Femur (tissue), 1 donor: ENCODE results near the gene MCM7.
A peak's percentile ranks its signal among the peaks of the same experiment; 100 is the strongest.

ENCODE experiments used
- DNase-seq: peaks from one replicate; pipeline ENCODE4 v3.0.0-alpha.2; 2017

MCM7 gene

DNA sequence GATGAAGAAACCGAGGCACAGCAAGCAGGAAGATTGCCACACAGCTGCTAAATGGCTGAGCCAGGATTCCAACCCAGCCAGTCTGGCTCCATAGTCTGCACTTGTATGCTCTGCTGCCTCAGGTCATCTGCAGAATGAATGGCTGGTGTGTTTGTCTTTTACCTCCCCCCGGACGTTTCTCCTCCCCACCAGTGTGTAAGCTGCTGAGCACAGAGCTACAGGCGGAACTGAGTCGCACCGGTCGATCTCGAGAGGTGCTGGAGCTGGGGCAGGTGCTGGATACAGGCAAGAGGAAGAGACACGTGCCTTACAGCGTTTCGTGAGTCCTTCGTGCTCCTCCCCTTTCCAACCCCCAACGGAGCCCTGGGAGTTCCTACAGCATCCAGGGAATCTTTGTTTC is 20.9 kb upstream of the MCM7 start:
- DNase-seq, result no peak

DNA sequence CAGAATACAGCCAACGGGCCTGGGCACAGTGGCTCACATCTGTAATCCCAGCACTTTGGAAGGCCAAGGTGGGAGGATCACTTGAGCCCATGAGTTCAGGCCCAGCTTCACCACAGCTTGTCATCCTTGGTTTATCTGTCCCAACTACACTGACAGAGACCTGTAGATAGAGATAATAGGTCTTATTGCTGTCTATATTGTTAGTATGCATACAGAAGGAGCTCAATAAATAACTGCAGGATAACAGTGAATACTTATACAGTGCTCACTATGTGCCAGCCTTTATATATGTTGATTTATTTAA is 19.5 kb upstream of the MCM7 start:
- DNase-seq, result no peak

DNA sequence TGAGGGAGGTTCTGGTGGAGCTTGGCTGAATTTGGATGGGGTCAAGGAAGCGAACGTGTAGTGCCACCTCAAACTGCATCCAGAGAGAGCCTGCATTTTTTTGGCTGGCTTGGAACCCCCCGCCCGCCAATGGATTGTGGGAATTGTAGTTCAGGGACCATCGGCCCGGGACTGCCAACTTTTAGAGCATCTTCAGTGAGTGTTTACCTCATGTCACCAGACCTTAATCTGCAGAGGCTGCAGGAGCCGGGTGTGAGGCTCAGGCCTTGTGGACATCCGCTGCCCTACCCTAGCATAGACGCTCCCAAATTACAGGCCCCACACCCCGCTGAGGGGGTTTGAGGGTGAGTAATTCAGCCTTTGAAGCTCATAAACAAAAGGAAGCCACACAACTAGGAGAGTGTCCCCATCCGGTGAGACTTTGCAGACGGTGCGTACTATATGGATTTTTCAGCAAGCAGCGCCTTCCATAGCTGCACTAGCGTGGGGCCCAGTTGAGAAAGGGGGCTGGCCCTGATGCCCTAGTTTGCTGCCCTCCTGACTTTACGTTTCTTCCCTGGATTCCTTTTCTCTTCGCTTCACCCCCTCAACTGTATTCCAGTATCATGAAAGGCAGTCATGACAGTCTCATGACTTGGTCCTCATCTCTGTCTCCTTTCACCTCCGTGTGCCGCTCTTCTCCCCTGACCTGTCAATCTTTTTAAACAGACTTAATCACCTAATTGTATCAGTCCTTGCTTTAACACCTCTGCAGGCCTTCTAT is 19.0 kb upstream of the MCM7 start:
- peak; percentile 86 for DNase-seq

DNA sequence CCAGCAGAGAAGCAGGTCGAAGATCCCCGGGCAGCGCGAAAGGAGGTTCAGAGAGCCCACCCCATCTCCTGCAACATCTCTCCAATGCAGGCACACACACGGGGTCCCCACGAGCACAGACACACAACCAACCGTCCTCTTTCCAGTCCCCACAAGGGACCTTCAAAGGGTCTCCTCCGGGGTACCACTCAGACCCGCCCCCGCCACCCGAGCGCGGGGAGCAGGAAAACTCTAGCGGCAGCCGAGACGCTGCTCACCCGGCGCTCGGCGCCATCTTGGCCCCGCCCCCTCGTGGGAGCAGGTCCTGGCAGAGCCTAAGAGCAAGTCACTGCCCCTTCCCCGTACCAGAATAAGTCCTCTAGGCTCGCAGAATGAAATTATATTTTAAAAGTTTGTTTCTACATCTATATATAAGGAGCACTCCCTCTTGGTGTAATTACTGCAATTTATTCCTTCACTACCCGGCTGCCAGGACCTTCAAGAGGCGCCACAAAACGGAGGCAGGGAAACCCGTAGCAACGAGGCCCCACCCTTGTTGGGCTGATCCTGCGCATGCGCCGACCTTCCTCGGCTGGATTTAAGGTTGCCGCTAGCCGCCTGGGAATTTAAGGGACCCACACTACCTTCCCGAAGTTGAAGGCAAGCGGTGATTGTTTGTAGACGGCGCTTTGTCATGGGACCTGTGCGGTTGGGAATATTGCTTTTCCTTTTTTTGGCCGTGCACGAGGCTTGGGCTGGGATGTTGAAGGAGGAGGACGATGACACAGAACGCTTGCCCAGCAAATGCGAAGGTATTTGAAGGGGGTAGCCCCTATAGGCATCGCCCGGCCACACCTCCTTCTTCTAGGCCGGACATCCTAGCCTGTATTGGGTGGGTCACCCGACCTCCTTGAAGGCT is 18.1 kb upstream of the MCM7 start, which contains the start of the genes CNPY4 and TAF6:
Gene CNPY4 (plus strand): TSS at position 563 of the 898 bp plus-strand sequence. CDS start 111 bp downstream, at position 674.
Gene TAF6 (minus strand): TSS at position 287 of the 898 bp plus-strand sequence. CDS start 5,149 bp downstream, outside the sequence.
- peak; percentile 97 for DNase-seq

DNA sequence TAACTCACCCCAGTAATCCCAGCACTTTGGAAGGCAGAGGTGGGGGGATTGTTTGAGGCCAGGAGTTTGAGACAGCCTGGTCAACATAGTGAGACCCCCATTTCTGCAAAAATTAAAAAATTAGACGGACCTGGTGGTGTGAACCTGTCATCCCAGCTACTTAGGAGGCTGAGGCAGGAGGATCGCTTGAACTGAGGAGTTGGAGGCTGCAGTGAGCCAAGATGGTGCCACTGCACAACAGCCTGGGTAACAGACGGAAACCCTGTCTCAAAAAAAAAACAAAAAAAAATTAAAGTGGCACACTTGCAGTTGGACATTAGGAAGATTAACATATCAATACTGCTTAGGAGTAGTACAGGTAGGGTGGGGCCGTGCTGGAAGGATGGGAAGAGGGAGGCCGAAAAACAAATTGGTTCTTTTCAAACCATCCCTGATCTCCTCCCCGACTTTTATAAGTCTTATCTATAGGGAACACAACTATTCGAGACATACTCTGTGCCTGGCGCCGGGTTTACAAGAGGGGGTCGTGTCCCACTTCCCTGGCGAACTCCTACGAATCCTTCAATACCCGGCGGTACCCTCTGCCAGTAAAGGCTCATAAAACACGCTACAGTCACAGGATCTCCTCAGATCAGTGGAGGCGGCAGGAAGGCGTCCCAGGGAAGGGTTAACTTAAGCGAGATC is 17.3 kb upstream of the MCM7 start:
- DNase-seq, result no peak

DNA sequence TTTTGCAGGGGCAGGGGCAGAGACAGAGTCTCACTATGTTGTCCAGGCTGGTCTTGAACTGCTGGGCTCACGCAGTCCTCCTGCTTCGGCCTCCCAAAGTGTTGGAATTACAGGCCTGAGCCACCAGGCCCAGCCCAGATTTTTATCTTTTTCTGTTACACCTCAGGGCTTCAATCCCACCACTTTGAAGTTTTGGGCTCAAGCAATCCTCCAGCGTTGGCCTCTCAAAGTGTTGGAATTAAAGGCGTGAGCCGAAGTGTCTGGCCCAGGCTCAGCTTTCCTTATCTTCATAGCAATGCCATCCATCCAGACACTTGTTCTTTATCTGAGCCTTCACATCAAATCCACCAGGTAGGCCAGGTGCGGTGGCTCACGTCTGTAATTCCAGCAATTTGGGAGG is 13.8 kb upstream of the MCM7 start:
- no peak for DNase-seq

DNA sequence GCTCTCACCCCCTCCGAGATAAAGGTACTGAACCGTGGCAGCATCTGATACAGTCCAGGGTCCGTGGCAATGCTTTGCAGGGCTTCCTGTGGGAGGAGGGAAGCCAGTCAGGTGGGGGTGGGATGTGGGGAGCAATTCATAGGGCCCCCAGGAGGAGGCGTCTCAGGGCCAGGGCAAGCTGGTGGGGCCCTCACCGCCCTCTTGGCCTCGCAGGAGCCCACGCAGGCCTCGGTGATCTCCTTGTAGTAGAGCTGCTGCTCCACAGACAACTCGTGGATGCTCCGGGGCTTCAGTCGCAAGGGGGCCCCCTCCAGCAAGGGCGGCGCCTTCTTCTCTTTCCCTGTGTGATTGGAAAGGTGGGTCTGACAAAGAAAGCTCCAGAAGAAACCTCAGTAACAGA is 10.7 kb upstream of the MCM7 start:
- DNase-seq, result no peak

DNA sequence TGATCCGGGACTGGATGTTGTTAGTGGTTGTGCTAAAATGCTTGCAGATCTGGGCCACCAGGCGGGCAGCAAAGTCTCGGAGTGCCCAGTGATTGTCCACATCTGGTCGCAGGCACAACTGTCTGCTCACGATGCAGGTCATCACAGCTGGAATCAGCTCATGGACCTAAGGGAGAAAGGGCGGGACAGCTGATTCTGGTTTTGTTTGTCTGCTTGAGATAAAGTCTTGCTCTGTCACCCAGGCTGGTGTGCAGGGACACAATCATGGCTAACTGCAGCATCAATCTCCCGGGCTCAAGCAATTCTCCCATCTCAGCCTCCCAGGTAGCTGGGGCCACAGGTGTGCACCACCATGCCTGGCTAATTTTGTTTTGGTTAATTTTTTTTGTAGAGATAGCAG is 10.0 kb upstream of the MCM7 start:
- no peak for DNase-seq

DNA sequence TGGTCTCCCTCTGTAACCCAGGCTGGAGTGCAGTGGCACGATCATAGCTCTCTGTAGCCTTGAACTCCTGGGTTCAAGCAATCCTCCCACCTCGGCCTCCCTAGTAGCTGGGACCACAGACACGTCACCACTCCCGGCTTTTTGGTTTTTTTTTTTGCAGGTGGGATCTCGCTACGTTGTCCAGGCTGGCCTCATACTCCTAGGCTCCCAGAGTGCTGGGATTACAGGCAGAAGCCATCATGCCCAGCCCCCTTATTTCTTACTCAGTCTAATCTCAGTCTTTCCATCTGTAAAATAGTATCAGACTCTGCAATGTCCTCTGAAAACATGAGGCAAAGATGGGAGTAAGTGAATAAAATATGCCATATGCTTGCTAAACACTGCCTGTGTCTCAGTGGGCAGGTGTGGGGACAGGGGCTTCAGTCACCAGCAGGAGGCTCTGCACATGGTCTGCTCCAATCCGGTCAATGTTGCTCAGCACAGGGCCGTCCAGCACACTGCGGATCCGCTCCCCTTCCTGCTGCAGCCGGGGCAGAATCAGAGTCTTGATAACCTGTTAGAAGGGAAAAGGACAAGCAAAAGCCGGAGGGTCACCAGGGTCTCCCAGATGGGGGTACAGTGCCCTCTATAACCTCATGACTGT is 8.4 kb upstream of the MCM7 start:
- DNase-seq, result no peak

DNA sequence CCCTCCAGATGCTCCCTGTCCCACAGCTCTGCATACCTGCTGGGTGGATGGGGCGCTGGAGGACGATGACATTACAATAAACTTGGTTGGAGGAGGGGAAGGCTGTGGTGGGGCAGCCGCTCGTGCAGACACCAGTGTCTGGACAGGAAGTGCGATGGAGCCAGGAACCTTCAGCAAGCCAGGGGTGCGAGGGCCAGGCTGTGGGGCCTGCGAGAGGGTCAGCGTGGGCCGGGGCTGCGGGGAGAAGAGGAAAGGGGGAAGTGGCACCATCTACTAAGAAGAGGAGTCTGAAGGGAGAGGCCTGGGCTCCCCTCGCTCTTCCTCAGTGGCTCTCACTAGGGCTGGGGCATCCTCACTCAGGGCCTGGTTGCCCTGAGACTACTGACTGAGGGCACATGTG is 6.7 kb upstream of the MCM7 start:
- DNase-seq, result no peak

DNA sequence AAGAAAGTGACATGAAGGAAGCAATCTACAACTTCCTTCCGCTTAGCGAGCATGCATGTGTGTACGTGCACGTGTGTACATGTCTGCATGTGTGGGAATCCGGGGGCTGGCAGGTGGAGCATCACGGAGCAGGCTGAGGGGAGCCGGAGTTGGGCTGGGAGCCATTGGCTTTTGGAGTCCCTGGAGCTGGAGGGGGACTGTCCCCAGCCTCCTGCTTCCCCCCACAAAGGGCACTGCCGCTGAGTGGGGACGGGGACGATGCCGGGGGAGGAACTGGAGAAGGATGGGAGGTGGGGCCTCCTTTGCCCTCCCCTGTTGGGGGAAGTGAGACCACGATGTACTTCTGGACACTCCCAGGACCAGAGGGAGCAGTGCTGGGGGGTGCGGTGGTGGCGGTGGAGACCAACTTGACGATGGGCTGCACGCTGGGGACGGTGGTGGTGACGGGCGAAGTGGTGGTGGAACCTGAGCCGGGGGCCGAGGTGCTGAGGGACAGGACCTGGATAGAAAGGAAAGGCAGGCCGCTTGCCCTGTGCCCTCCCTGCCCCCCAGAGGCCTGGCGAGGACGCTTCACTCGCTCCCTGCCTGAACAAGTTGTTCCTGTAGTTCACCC is 6.0 kb upstream of the MCM7 start:
- DNase-seq, result no peak

DNA sequence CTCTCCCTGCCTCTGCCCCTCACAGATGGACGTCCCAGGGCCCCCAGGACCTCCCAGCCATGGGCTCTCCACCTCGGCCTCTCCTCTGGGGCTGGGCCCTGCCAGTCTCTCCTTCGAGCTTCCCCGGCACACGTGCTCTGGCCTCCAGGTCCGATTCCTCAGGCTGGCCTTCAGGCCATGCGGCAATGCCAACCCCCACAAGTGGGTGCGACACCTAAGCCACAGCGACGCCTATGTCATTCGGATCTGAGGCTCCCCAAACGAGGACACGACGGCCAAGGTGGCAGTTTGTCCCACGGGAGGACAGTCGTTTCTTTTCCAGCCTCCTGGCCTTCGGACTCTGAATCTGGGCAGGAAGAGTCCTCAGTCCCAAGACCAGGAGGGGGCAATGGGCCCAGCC is 5.4 kb upstream of the MCM7 start:
- no peak for DNase-seq

DNA sequence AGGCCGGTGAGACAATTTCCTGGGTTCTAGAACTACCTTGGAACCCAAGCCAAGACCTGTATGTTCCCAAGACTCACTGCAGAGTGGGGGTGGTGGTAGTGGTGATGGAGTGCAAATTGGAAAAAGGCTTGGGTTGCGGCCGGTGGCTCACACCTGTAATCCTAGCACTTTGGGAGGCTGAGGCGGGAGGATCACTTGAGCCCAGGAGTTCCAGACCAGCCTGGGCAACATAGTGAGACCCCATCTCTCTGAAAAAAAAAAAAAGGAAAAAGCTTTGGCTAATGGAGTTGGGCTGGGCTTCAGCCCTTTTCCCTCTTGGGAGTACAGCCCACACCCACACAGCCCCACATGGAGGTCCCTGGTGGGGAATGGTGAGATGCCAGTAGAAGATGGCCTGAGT is 4.3 kb upstream of the MCM7 start:
- DNase-seq, result no peak

DNA sequence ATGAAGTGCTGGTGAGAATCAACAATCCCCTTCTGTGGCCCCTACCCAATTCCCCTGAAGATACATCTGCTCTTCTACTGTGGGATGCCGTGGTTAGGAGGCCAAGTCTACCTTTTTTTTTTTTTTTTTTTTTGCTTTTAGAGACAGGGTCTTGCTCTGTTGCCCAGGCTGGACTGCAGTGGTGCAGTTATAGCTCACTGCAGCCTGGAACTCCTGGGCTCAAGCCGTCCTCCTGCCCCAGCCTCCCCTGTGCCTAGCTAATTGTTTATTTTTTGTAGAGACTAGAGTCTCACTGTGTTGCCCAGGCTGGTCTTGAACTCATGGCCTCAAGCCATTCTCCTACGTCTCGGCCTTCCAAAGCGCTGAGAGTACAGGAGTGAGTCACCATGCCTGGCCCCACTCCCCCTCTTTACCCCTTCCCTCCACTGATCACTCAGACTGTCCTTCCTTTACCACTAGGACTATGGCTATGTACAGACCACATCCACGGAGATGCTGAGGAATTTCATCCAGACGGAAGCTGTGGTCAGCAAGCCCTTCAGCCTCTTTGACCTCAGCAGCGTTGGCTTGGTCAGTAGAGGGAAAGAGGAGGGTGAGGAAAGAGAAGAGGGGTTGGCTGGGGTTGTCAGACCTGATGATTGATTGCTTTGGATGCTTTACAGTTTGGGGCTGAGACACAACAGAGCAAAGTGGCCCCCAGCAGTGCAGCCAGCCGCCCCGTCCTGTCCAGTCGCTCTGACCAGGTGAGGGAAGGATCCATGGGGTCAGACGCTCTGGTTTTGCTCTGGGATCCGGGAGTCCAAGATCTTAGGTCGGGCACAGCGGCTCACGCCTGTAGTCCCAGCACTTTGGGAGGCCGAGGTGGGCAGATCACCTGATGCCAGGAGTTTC is 2.0 kb upstream of the MCM7 start:
- no peak for DNase-seq

DNA sequence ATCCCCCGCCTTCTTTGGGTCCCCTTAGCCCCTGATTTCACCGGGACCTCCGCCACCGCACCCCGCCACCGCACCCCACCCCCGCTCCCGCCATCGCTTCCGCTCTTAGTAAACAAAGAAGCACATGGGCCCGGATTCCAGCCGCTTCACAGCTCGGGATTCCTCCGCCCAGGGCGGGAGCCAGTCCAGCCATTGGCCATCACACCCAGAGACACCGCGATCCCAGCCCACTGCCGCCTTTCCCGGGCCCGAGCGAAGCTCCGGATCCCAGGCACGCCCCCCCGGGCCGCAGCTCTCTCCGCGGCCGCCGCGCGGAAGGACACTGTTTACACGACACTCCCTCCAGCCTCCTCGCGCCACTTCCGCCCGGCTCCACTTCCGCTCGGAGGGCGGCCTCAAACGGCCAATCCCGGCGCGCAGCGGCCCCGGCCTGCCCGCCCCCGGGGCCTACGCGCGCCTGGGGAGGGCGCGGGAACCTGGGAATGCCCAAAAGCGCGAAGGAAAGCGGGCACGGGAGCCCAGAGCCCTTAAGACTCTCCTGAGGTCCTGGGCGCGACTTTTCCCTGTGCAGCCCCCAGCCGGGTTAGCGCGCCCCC is 679 bp downstream of the MCM7 start:
- peak; percentile 96 for DNase-seq

DNA sequence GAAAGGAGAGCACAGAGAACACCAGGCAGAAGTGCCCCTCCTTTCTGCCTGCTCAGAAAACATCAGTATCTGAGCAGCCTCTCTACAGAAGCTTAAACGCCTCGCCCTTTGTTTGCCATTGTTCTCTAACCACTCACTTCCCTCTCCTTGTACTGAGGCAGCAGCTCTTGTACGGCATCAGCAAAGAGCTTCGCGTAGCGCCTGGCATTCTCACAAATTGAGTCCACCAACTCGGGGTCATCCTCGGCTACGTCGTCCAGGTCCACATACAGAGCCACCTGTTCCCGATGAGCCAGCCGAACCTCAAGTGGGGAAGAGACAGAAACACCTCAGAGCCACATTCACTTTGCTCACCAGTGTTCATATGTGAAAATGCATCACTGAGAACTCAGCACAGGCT is 1.7 kb downstream of the MCM7 start:
- DNase-seq, result no peak

DNA sequence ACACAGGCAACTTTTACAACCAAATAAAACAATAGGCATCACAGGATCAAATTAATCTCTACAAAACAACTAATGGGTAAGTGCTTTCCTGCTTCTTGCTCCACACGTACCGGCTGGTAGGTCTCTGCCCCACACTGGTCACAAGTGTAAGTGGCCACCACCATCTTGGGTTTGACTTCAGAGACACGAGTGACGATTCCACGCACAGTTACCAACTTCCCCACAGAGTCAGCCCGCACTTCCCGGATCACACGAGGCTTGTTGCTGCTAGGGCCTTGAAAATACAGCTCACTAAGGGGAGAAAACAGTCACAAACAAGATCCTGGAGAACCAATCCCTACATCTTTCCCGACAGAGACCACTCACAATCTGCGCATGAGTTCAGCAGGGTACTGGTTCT is 2.3 kb downstream of the MCM7 start:
- DNase-seq, result no peak

DNA sequence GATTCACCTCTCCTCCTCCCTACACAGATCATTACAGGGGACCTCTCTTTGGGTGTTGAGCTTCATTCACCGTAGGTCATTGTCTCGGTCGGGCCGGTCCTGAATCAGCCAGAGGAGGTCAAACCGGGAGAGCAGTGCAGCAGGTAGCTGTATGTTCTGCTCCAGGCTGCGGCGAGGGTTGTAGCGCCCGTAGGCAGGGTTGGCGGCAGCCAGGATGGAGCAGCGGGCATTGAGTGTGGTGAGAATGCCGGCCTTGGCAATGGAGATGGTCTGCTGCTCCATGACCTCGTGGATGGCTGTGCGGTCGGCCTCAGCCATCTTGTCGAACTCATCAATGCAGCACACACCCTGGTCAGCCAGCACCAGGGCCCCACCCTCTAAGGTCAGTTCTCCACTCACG is 5.5 kb downstream of the MCM7 start:
- DNase-seq, result no peak

DNA sequence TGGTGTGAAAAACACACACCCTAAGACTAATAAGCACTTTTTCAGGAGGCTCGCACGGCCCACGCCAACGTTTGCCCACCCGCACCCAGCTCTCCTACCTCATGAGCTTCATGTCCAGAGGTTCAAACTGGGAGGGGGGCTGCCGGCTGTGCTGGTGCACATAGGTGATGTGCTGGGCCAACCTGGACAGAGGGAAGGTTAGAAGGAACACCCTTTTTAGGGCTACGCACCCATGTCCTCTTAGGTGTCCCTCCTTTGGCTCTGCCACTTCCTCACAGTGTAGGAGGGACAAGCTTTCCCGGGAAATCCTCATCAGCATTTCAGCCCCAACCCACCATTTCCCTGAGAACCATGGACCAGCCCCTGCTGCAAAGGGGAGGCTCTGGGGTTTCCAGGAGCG is 5.9 kb downstream of the MCM7 start:
- no peak for DNase-seq

DNA sequence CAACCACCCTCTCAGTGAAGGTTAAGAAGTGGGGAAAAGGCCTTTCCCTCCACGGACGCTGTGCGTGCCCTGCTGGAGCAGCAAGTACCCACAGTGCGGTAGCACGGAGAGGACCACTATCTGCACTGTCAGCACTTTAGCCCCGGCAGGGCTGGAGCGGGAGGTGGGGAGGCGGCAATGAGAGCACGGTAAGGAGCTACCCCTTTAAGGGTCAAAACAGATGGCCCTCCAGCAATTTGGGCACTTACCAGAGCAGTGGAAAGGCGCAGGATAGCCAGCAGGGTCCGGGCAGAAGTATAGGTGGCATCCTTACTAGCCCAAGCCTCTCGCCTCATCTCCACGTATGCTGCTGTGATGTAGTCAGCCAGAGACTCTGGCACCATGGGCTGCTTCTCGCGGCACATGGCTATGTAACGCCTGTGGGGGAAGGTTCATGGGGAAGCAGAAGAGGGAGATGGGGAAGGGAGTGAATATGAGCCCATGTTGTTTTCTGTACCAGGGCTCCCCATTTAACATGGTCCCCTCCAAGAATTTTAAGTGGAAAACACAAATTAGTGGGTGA is 7.2 kb downstream of the MCM7 start:
- no peak for DNase-seq

DNA sequence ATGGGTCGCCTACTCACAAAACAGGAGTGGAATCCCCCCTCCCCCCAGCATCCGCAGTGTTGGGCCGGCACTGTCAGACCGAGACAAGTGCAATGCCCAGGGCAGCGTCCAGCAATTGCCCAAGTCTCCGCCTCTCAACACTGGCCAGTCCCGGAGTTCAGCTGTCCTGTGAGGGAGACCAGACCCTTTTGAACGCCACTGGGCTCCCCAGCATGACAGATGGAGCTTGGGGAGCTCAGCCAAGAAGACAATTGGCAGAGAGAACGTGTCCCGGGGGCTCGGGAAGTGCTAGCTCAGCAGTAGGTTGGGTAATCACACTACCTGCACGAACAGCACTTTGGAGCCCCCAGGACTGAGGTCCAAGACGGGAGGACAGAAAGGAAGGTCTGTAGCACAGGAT is 7.7 kb downstream of the MCM7 start:
- no peak for DNase-seq
